Hepatocyte (in vitro differentiated cells): Measurements from ENCODE around the gene RGS6. TPM values are rescaled to one million over a fixed set of nuclear protein-coding genes. Genes with fewer than 3 reads are reported as not detected.

Source experiments
- DNase-seq: peaks from one replicate; pipeline ENCODE4 v3.0.0-alpha.2; 2016; ENCODE audit warnings: low spot score
- H2AFZ ChIP-seq: fragments of 200-600 bp; sonication (generic); 2 replicates; pipeline ENCODE4 v1.6.0; 2016; ENCODE audit warnings: antibody characterized with exemption, mild to moderate bottlenecking
- H3K27ac ChIP-seq: fragments of 200-600 bp; sonication (generic); 2 replicates; pipeline ENCODE4 v1.5.1; 2016; ENCODE audit warnings: mild to moderate bottlenecking
- H3K27me3 ChIP-seq: fragments of 200-600 bp; sonication (generic); 2 replicates; pipeline ENCODE4 v1.6.1; 2016
- H3K36me3 ChIP-seq: fragments of 200-600 bp; sonication (generic); replicated peaks from 2 replicates; pipeline ENCODE4 v1.5.1; 2016; ENCODE audit warnings: low read depth; ENCODE audit not compliant: insufficient read depth
- H3K4me1 ChIP-seq: fragments of 200-600 bp; sonication (generic); 2 replicates; pipeline ENCODE4 v1.5.1; 2016; ENCODE audit warnings: mild to moderate bottlenecking, moderate library complexity; ENCODE audit not compliant: insufficient read depth
- H3K4me2 ChIP-seq: fragments of 200-600 bp; sonication (generic); 2 replicates; pipeline ENCODE4 v1.6.0; 2016
- H3K4me3 ChIP-seq: fragments of 200-600 bp; sonication (generic); 2 replicates; pipeline ENCODE4 v1.5.1; 2016; ENCODE audit warnings: mild to moderate bottlenecking
- H3K79me2 ChIP-seq: fragments of 200-600 bp; sonication (generic); 2 replicates; pipeline ENCODE4 v1.6.0; 2017; ENCODE audit warnings: mild to moderate bottlenecking
- H3K9me2 ChIP-seq: fragments of 200-600 bp; sonication (generic); replicated peaks from 2 replicates; pipeline ENCODE4 v1.6.0; 2017; ENCODE audit warnings: mild to moderate bottlenecking; ENCODE audit not compliant: insufficient read depth
- H3K9me3 ChIP-seq: fragments of 200-600 bp; sonication (generic); 2 replicates; pipeline ENCODE4 v1.5.1; 2016; ENCODE audit warnings: low read depth, mild to moderate bottlenecking
- H4K20me1 ChIP-seq: fragments of 200-600 bp; sonication (generic); 2 replicates; pipeline ENCODE4 v1.6.0; 2016; ENCODE audit warnings: mild to moderate bottlenecking; ENCODE audit not compliant: insufficient read depth, poor library complexity, severe bottlenecking
- CTCF ChIP-seq: fragments of 200-600 bp; sonication (generic); IDR thresholded peaks from 2 replicates; pipeline ENCODE4 v1.5.1; 2016; ENCODE audit warnings: antibody characterized with exemption, mild to moderate bottlenecking; ENCODE audit not compliant: poor library complexity
- EZH2 ChIP-seq: fragments of 200-600 bp; sonication (generic); IDR thresholded peaks from 2 replicates; pipeline ENCODE4 v1.6.1; 2016; ENCODE audit warnings: antibody characterized with exemption, mild to moderate bottlenecking, borderline replicate concordance
- EZH2phosphoT487 ChIP-seq: fragments of 200-600 bp; sonication (generic); IDR thresholded peaks from one replicate; pipeline ENCODE4 v1.6.1; 2018; ENCODE audit warnings: antibody characterized with exemption, mild to moderate bottlenecking, low read depth, moderate library complexity; ENCODE audit not compliant: unreplicated experiment, severe bottlenecking
- WGBS: methylation state at CpG from one replicate; pipeline ENCODE4 v1.1.6; 2016; ENCODE audit warnings: low lambda C conversion rate; ENCODE audit errors: missing lambda C conversion rate; 5-methylcytosine and 5-hydroxymethylcytosine counted together
- polyA plus RNA-seq: library from polyadenylated mRNA; unstranded; fragments of >200 nt; fragmentation: Nextera tagmentation; extraction: Ambion mirVana; gene quantifications from 2 replicates; pipeline ENCODE4 v1.2.1, GENCODE V29; 2016
- total RNA-seq: library from RNA; depleted of rRNA; stranded (reverse); fragments of >200 nt; gene quantifications from 2 replicates; pipeline ENCODE4 v1.2.3, GENCODE V29; 2014

The RGS6 gene
- total and polyA plus RNA-seq, 2 experiments from 2014 or later, result 0.25 to 0.87 TPM

- no peaks in the 10 kb centered on the region for H3K27me3 ChIP-seq
Measured at GRCh38 chr14:72521968-72522741, 589.9 kb downstream of the RGS6 start.

GRCh38 chr14:72522847-72523246 lies 590.6 kb downstream of the RGS6 start:
- no peak for DNase-seq
- Histone ChIP-seq H3K4me2 (no peak overlapping the region), H3K27me3 (peaks cover 2% of the 10 kb centered on the region), H3K79me2 (no peaks in the 10 kb centered on the region), H3K27ac (no peak overlapping the region), H3K9me2 (no peaks in the 10 kb centered on the region), H3K4me3 (no peak overlapping the region), H4K20me1 (no peaks in the 10 kb centered on the region), H2AFZ (no peak overlapping the region), H3K4me1 (no peaks in the 10 kb centered on the region), H3K36me3 (no peaks in the 10 kb centered on the region), H3K9me3 (no peaks in the 10 kb centered on the region)
- no peak for TF ChIP-seq EZH2
- TF ChIP-seq CTCF, result no peak
- TF ChIP-seq EZH2phosphoT487, result no peak
- WGBS, result 92% methylated on average over 4 of the region's 4 CpGs

More at GRCh38 chr14:72521968-72522741, 589.9 kb downstream of the RGS6 start:
- H3K79me2 ChIP-seq, result no peaks in the 10 kb centered on the region
- H3K27ac ChIP-seq, result no peak overlapping the region
- H3K9me3 ChIP-seq, result no peaks in the 10 kb centered on the region
- H3K4me1 ChIP-seq, result no peaks in the 10 kb centered on the region
- H3K4me2 ChIP-seq, result no peak overlapping the region
- H2AFZ ChIP-seq, result no peak overlapping the region
- DNase-seq, result no peak
- no peaks in the 10 kb centered on the region for H3K9me2 ChIP-seq
- no peaks in the 10 kb centered on the region for H3K36me3 ChIP-seq
- TF ChIP-seq EZH2phosphoT487, result no peak
- no peak for TF ChIP-seq EZH2
- no peak for TF ChIP-seq CTCF
- H4K20me1 ChIP-seq, result no peaks in the 10 kb centered on the region
- no peak overlapping the region for H3K4me3 ChIP-seq
- WGBS, result 87% methylated on average over 8 of the region's 8 CpGs

- no peaks in the 10 kb centered on the region for H3K4me1 ChIP-seq
- H3K36me3 ChIP-seq, result no peaks in the 10 kb centered on the region
- no peak for DNase-seq
- H2AFZ ChIP-seq, result no peak overlapping the region
- WGBS, result 82% methylated on average over 5 of the region's 5 CpGs
- no peak overlapping the region for H3K4me3 ChIP-seq
- TF ChIP-seq EZH2phosphoT487 (no peak), EZH2 (no peak), CTCF (no peak)
- H3K27me3 ChIP-seq, result peaks cover 5% of the 10 kb centered on the region
- no peaks in the 10 kb centered on the region for H3K9me3 ChIP-seq
- no peaks in the 10 kb centered on the region for H3K9me2 ChIP-seq
- H3K79me2 ChIP-seq, result no peaks in the 10 kb centered on the region
- H4K20me1 ChIP-seq, result no peaks in the 10 kb centered on the region
- H3K4me2 ChIP-seq, result no peak overlapping the region
- no peak overlapping the region for H3K27ac ChIP-seq
Measured at GRCh38 chr14:72523424-72524294, 591.4 kb downstream of the RGS6 start.
